Right forelimb (tissue), 1 donor: Measurements from ENCODE around the gene MFN2.

Source experiments
- DNase-seq: peaks from one replicate; pipeline ENCODE4 v3.0.0-alpha.2; 2018

The MFN2 gene

DNA sequence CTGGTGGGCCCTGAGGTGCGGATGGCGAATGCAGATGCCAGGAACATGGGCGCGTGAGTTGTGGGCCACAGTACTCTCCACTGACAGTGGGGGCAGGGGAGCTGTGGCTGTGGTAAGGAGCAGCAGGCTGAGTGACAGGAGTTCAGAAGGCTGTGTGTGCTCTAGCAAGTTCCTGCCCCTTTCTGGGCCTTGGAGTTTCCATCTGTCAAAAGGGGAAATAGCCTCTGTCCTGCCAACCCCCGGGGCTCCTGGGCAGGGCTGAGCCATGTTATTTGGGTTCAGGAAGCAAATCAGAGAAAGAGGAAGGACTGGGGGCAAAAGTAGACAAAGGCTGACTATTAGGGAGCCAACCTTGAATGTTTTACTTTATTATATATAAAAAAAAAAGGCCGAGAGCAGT is 19.5 kb upstream of the MFN2 start:
- no peak for DNase-seq

DNA sequence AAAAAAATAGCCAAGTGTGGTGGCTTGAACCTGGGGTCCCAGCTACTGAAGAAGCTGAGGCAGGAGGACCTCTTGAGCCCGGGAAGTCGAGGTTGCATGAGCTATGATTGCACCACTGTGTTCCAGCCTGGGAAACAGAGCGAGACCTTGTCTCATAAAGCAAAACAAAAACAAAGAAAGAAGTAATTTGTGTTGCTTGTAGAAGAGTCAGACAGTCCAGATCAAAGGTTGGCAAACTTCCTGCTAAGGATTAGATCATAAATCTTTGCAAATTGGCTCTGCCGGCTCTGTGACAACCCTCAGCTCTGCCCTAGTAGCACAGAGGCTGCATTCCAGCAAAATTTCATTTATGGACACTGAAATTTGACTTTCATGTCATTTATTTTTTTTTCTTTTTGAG is 19.0 kb upstream of the MFN2 start:
- DNase-seq, result no peak

DNA sequence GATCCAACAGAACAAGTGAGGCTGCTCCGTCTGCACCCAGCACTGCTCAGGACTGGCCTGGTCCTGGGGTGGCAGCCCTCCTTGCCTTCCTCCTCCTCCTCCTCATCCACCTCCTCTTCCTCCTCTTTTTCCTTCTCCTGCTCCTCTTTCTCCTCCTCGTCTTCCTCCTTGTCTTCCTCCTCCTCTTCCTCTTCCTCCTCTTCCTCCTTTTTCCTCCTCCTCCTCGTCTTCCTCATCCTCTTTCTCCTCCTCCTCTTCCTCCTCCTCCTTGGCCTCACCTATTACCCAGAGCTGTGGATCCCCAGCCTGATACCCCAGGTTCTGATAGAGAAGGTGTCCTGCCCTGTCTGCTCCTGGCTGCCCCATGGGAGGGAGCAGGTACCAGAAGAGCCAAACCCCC is 16.6 kb upstream of the MFN2 start:
- DNase-seq, result no peak

DNA sequence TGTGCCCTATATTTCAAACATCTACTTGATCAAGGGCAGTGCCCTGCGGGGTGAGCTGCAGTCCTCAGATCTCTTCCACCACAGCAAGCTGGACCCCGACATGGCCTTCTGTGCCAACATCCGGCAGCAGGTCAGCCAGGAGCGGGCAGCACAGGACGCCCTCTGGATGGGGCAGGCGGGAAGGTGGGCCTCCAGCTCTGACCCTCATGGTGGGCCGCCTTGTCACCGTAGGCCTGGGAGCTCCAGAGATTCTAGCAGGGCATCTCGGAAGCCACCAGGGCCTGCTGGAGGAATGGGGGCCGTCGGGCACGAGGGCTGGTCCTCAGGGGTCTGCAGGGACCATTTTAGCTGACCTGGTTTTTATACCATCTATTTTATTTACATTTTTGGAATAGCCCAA is 15.6 kb upstream of the MFN2 start:
- no peak for DNase-seq

DNA sequence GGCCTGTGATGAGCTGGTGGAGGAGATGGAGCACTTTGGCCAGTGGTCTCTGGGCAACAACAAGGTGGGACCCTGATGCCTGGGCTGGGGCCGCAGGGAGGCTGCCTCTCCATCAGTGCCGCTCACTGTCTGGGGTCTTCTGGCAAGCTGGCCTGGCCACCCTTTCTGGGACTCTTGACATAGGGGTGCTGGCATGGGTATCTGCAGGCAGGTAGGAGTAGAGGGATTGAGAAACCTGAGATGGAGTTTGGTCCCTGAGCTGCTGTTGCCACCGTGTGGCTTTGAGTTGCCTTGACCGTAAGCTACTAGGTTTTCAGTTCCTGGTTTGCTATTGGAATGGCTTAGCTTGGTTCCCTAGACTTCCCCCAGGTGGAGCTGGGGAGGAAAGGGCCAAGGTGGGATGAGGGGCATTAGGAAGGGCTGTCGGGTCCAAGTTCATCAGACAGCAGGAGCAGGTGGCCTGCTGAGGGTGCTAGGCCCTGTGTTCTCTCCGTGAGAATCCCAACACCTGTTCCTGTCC is 13.2 kb upstream of the MFN2 start:
- DNase-seq, result no peak

DNA sequence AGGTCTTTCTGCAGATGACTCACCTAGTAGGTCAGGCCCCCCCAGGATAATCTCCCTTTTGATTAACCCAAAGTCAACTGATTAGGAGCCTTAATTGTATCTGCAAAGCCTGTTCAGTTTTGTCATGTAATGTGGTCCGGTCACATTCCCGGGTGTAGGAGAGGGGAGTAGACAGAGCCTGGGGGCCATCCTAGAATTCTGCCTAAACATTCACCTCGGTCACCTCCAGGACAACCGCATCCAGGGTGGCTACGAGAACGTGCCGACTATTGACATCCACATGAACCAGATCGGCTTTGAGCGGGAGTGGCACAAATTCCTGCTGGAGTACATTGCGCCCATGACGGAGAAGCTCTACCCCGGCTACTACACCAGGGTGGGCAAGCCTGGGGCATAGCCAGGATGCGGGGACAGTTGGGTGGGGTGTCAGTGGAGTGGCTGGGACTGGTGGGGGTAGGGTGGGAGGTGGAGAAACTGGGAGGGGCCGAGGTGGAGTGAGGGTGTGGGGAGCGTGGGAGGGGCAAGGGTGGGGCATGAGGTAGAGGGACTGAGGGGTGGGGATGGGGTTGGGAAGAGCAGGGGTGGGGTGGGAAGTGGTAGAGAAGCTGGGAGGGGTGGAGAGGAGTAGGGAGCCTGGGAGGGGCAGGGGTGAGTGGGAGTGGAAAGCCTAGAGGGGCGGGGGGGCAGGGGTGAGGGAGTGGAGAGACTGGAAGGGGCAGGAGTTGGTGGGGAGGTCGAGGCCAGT is 9.6 kb upstream of the MFN2 start:
- DNase-seq, result no peak

DNA sequence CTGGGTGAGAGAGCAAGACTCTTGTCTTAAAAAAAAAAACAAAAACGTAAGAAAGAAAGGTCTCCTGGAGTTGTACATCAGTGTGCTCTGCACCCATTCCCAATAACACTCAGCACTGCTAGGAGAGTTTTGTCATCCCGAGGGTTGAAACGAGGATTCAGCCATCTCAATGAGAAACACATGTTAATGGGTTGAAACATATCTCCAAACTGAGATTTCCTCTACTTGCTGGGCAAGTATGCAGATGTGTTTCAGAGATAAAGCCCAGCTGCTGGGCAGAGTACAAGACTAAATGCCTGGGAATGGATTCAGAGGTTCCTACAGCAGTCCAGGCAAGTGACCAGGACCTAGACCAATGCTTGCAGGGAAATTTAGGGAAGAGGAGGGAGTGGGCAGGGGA is 2.6 kb upstream of the MFN2 start:
- no peak for DNase-seq

DNA sequence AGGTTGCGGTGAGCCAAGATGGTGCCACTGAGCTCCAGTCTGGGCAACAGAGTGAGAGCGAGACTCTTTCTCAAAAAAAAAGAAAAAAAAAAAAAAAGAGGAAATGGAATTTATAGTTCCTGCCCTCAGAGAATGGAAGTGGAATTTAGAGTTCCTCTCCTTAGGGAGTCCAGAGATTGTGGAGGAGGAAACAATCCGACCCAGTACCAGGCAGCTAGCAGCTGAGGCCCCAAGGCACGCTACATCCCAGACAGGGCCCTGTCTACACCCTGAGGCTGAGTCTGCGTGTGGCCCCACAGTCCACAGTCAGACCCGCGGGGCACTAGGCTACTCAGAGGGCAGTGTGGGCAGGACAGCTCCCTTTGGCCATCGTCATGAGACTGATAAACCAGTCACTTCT is 1.9 kb upstream of the MFN2 start:
- no peak for DNase-seq

DNA sequence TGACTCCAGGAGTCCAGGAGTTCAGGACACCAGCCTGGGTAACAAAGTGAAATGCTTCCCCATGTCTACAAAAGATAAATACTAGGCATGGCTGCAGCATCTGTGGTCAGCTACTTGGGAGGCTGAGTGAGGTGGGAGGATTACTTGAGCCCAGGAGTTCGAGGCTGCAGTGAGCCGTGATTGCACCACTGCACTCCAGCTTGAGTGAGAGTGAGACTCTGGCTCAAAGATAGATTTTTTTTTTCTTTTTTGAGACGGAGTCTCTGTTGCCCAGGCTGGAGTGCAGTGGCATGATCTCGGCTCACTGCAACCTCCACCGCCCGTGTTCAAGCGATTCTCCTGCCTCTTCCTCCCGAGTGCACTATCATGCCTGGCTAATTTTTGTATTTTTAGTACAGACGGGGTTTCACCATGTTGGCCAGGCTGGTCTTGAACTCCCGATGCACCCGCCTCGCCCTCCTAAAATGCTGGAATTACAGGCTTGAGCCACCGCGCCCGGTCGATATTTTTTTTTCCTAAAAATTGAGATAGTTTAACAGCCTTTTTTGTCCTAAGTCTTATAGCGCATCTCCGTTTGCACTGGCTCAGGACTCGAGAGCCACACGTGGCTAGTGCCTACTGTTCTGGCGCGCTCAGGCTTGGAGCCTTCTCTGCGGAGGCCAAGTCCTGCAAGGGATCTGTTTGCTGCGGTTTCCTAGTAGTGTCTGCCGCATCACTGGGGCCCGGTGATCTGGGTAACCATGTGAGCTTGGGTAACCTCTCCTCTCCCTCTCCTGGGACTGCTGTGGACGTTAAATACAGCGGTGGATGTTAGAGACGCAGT is 1.0 kb upstream of the MFN2 start:
- DNase-seq, result no peak

DNA sequence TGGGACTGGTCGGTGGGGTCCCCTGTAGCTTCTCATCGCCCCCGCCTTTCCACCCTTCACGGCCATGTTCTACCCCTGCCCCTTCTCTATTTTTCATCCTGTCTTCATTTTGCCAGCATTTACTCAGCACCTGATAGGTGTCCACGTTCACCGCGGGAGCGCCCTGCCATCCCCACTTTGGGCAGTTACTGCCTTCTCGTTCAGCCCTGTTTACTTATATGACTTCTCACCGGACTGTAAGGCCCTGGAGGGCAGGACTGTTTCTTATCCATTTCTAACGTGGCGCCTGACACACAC is 380 bp downstream of the MFN2 start:
- DNase-seq, result no peak

DNA sequence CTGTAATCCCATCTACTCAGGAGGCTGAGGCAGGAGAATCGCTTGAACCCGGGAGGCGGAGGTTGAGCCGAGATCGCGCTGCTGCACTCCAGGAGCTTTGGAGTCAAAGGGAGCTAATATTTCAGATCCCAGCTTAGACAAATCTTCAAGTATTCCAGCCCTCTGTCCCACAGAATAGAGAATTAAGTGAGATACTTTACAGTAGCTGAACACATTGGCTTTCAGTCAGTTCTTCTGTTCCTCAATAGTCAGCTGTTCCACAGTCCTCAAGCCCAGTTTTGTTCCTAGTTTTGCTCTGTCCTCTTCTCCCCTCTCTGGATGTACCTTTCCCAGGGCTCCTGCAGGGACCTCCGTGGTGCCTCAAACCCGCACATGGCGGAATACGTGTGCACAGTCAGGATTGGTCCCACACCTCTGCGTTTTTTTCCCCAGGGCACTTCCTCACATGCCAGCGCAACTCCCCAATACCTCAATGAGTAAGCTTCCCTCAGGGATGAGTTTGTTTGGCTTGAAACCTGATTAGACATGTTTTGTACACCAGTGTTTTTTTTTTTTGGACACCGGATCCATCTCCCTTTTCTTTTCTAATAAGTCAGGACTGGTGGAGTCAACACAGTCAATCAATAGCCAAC is 1.2 kb downstream of the MFN2 start:
- DNase-seq, result no peak

DNA sequence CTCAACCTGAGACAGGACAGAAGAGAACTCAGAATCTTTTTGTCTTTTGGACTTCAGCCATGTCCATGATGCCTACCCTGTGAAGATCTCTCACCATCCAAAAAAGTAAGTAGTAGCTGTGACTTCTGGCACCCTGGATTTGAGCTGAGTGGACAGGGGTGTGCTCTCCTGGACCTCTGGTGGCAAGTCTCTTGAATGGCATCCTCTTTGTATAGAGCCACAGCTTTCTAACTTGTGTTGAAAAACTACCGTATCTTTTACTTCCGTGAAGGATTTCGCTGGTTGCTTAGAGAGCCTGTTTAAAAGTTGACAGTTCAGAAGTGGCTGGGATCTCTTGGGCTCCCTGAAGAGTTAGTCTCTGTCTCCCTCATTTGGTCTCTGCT is 1.8 kb downstream of the MFN2 start:
- no peak for DNase-seq

DNA sequence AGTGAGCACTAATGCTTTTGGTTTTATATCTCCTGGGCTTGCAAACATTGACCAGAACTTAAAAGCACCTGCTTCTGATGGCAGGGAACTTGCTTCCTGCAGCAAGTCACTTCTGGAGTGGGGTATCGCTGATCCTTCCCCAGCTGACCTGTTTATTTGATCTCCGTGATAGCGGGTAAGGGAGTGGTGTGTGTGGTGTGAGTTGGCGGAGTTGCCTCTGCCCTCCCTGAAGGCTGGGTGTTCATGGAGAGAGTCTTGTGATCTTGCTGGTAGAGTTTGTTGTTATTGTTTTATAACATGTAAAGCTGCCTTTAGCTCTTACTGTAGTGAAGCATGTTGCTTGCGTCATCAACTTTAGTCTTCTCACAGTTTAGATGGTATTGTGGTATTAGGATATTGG is 3.9 kb downstream of the MFN2 start:
- DNase-seq, result no peak

DNA sequence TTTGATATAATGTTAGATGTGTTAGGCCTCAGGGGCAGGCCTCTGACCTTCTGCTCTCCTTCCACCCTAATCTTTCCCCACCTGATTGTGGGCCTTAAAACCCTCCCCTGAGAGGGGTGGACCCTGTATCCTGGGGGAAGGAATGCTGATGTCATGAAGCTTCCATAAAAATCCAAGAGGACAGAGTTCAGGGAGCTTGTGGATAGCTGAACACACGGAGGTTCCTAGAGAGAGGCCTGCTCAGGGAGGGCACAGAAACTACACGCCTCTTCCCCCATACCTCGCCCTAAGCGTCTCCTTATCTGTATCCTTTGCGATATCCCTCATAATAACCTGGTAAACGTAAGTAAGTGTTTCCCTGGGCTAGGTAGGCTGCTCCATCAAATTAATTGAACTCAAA is 4.3 kb downstream of the MFN2 start:
- no peak for DNase-seq

DNA sequence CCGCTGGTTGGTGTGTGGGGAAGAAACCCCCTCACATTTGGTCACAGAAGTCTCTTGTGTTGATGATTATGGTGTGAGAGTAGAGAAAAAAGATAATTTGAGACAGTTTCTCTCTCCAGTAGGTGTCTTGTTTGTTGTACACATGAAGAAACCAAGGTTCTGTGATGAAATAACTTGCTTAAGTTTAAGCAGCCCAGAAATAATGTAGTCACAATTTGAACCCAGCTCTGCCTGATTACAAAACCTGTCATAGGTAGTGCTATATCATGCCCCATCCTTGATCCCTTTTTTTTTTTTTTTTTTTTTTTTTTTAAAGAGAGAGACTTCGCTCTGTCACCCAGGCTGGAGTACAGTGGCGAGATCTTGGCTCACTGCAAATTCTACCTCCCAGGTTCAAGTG is 4.9 kb downstream of the MFN2 start:
- no peak for DNase-seq

DNA sequence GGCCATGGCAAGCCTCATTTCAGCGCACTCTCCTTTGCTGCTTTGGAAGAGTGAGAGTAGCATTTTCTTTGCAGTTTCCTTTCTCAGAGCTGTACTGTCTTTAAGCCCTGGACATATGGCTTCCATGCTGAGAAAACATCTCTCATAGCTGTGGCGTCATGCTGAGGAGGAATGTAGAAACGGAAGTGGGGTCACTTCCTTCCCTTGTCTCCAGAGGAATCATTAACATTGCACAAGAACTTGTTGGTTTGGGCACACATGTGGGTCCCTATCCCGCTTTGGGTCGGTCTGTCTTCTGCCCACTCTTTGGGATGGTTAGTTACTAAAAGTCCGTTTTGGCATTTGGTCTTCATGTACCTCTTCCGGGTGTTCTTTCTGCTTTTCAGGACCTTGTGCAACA is 5.6 kb downstream of the MFN2 start:
- DNase-seq, result no peak

DNA sequence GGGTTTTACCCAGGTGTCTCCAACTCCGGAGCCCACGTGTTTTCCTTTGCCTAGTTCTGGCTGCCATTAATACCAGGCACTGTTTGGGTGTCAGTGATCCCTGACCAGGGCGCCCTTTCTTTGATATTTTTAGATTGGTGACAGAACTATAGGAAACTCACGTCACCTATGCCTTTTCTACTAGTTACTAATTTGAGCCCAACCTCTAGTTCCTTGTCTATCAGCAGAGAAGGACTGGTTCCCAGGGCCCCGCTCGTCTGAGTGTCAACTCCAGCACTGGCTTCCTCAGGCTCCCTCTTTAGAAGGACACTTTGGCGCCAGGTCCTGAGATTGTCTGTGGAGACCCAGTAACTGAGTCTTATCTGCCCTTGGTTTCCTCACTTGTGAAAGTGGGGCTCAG is 9.4 kb downstream of the MFN2 start:
- DNase-seq, result no peak

DNA sequence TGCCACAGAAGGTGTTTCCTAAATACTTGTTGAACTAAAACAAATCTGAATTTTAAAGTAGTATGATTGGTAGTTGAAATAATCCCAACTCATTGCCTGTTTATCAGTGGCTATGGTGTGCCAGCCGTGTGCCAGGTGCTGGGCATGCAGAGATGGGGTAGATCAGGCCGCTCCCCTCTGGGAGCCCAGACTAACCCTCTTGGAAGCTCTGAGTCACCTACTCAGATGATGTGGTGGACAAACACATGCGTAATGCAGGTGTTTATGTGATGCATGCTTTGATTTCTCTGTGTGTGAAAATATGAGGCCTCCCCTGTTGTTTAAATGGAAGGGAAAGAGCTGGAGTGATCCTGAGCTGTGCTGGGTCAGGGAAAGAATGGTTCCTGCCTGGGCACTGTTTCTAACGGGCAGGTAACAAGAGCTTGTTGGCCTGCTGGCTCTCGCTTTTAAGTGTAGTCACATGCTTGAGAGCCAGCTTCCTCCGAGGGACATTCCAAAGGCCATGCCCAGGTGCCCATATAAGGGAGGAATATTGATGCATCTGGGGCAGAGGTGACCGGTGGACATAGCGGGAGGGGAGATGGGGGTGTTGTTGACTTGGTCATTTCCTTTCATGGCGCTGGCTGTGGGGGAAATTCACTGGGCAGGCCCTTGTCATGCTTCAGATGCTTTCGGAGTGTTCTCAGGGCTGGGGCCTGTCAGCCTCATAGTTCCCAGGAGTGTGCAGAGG is 10.2 kb downstream of the MFN2 start:
- DNase-seq, result no peak

DNA sequence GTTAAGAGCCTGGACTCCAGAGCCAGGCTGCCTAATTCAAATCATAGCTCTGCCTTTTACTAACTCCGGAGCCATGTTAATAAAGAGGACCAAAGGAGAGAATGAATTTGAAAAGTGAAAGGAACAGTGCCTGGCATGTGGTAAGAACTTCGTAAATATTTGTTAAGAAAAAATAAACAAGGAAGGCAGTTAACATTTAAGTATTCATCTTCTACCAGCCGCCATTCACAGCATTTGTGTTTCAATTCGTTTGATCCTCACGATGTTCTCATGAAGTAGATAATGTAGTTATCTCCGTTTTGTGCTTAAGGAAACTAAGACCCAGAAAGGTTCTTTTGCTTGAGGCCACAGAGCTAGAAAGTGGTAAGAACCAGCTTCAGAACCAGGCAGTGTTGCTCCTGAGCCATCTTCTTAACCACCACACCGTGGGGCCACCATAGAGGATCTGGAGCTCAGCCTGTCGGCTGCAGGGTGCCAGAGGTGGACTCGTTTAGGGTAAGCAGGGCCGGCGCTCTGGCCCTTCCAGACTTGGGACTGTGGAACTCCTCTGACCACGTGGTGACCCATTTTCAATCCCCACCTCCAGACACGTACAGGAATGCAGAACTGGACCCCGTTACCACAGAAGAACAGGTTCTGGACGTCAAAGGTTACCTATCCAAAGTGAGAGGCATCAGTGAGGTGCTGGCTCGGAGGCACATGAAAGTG is 11.9 kb downstream of the MFN2 start:
- DNase-seq, result no peak

DNA sequence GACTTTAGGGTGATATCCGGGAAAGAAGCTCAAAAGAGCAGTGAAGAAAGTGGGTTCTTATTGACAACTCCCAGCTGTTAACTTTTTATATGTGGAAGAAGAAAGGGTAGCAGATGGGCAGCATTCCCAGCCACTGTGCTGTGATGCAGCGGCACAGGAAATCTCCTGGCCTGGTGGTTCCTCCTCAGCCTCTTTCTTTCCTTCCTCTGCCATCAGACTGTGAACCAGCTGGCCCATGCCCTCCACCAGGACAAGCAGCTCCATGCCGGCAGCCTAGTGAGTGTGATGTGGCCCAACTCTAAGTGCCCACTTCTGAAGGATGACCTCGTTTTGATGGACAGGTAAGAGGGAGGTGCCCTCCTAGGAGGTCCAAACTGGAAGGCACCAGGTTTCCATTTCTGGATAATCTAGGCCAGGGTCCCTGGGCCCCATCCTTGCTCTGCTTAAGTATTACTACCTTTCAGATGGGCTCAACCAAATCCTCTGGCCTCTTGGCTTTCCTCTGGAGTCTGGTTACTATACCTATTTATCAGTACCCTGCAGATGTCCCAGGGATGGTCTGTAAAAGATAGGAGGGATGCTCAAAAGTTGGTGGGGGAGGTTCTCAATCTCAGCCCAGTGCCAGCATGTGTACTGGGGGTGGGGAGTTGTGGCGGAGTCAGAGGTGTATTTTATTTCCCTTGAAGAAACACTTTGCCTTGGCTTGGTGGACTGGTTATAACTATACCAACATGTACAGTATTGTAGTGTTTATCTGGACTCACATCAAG is 17.0 kb downstream of the MFN2 start:
- DNase-seq, result no peak

DNA sequence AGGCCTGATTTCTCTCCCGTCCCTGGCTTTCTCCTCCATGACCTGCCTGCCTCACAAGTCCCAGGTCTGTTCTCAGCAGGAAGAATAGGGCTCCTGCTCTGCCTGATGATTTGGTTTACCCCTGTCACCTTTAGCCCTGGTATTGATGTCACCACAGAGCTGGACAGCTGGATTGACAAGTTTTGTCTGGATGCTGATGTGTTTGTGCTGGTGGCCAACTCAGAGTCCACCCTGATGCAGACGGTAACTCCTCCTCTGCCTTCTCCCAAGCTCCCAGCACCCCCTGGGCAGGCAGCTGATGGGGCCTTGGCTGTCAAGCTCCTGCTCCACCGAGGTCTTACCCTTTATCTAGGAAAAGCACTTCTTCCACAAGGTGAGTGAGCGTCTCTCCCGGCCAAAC is 18.4 kb downstream of the MFN2 start:
- no peak for DNase-seq

DNA sequence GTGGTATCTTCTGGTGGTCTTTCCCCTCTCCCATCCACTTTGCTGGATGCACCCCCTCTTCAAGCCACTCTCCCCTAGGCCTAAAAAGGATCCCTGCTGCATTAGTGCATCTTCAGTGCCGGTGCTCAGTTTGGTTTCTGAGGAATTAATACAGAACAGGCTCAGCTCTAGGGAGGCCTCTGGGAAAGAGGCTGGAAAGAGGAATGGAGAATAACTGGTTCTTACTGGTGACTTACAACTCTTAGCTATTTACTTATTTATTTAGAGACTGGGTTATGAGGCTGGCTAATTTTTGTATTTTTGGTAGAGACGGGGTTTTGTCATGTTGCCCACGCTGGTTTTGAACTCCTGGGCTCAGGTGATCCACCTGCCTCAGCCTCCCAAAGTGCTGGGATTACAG is 19.0 kb downstream of the MFN2 start:
- DNase-seq, result no peak
